GM12865 (cell line): ENCODE results near the gene MTUS2.

Source experiments
- DNase-seq: peaks from one replicate; pipeline ENCODE4 v3.0.0; 2010; ENCODE audit warnings: low read depth
- H3K4me3 ChIP-seq: 2 replicates; pipeline ENCODE4 v1.5.1; 2011; ENCODE audit warnings: mild to moderate bottlenecking, low read depth, low read length, control low read depth
- CTCF ChIP-seq: IDR thresholded peaks from 2 replicates; pipeline ENCODE4 v1.5.1; 2011; ENCODE audit warnings: low read length, control low read depth, low read depth, inconsistent platforms; ENCODE audit not compliant: insufficient read depth; ENCODE audit errors: missing control alignments

MTUS2 gene

GRCh38 chr13:29099781-29100406 lies 279.8 kb downstream of the MTUS2 start:
- TF ChIP-seq CTCF = no peak
- H3K4me3 ChIP-seq = no peak overlapping the region
- no peak for DNase-seq

- no peak overlapping the region for H3K4me3 ChIP-seq
- TF ChIP-seq CTCF = no peak
- DNase-seq = no peak
Measured at GRCh38 chr13:29100758-29101157, 280.6 kb downstream of the MTUS2 start.

- peak; percentile 5 for DNase-seq
- no peak overlapping the region for H3K4me3 ChIP-seq
- no peak for TF ChIP-seq CTCF
Measured at GRCh38 chr13:29101409-29101808, 281.3 kb downstream of the MTUS2 start.

GRCh38 chr13:29101905-29102304 lies 281.8 kb downstream of the MTUS2 start:
- no peak overlapping the region for H3K4me3 ChIP-seq
- no peak for TF ChIP-seq CTCF
- DNase-seq = no peak

GRCh38 chr13:29103065-29103800 lies 283.1 kb downstream of the MTUS2 start:
- H3K4me3 ChIP-seq = no peak overlapping the region
- DNase-seq = no peak
- TF ChIP-seq CTCF = no peak

GRCh38 chr13:29104461-29104860 lies 284.3 kb downstream of the MTUS2 start:
- no peak overlapping the region for H3K4me3 ChIP-seq
- DNase-seq = no peak
- TF ChIP-seq CTCF = no peak
